ENCODE measurements around the gene POU6F2.

The POU6F2 gene

GRCh38 chr7:39464350-39465054 is 486.8 kb downstream of the POU6F2 start:
- DNase-seq, result no peak

GRCh38 chr7:39465055-39465929 is 487.6 kb downstream of the POU6F2 start:
- peak; percentile 82 for DNase-seq

- no peak for DNase-seq
Observed at GRCh38 chr7:39468261-39468660, 490.6 kb downstream of the POU6F2 start.

- no peak for DNase-seq
Observed at GRCh38 chr7:39468808-39469374, 491.2 kb downstream of the POU6F2 start.

- DNase-seq, result no peak
Observed at GRCh38 chr7:39480901-39481300, 503.2 kb downstream of the POU6F2 start.

- no peak for DNase-seq
Observed at GRCh38 chr7:39488467-39489393, 511.0 kb downstream of the POU6F2 start.

GRCh38 chr7:39490296-39490695 is 512.6 kb downstream of the POU6F2 start:
- DNase-seq, result no peak

GRCh38 chr7:39493934-39494333 is 516.2 kb downstream of the POU6F2 start:
- peak; percentile 55 for DNase-seq

- DNase-seq, result no peak
Observed at GRCh38 chr7:39501358-39501757, 523.6 kb downstream of the POU6F2 start.

GRCh38 chr7:39504963-39505362 is 527.3 kb downstream of the POU6F2 start:
- peak; percentile 27 for DNase-seq

GRCh38 chr7:39507866-39508551 is 530.3 kb downstream of the POU6F2 start:
- no peak for DNase-seq

GRCh38 chr7:39509436-39509835 is 531.7 kb downstream of the POU6F2 start:
- DNase-seq, result no peak

- no peak for DNase-seq
Observed at GRCh38 chr7:39509912-39510311, 532.2 kb downstream of the POU6F2 start.

GRCh38 chr7:39510864-39511354 is 533.2 kb downstream of the POU6F2 start:
- DNase-seq, result no peak

- DNase-seq, result no peak
Observed at GRCh38 chr7:39515534-39516228, 538.0 kb downstream of the POU6F2 start.

- DNase-seq, result no peak
Observed at GRCh38 chr7:39516498-39516897, 538.8 kb downstream of the POU6F2 start.

GRCh38 chr7:39517240-39517639 is 539.5 kb downstream of the POU6F2 start:
- no peak for DNase-seq

Data from NCI-H82 (cell line).